Dermis microvascular lymphatic vessel endothelial cell (primary cell): ENCODE measurements around the gene HOTAIR. TPM values are rescaled to one million over a fixed set of nuclear protein-coding genes. Genes with fewer than 3 reads are reported as not detected.

Experiments
- DNase-seq, 2 donors: peaks; one replicate each; pipeline versions ENCODE4 v3.0.0 to v3.0.0-alpha.2; 2010; ENCODE audit warnings: low read depth in 2 of 2
- total RNA-seq: library from RNA; depleted of rRNA; stranded (reverse); fragments of >200 nt; gene quantifications from 2 replicates; pipeline ENCODE4 v1.2.1, GENCODE V29; 2014

HOTAIR gene
- total RNA-seq, 1 donor from 2014 or later: not detected

DNA sequence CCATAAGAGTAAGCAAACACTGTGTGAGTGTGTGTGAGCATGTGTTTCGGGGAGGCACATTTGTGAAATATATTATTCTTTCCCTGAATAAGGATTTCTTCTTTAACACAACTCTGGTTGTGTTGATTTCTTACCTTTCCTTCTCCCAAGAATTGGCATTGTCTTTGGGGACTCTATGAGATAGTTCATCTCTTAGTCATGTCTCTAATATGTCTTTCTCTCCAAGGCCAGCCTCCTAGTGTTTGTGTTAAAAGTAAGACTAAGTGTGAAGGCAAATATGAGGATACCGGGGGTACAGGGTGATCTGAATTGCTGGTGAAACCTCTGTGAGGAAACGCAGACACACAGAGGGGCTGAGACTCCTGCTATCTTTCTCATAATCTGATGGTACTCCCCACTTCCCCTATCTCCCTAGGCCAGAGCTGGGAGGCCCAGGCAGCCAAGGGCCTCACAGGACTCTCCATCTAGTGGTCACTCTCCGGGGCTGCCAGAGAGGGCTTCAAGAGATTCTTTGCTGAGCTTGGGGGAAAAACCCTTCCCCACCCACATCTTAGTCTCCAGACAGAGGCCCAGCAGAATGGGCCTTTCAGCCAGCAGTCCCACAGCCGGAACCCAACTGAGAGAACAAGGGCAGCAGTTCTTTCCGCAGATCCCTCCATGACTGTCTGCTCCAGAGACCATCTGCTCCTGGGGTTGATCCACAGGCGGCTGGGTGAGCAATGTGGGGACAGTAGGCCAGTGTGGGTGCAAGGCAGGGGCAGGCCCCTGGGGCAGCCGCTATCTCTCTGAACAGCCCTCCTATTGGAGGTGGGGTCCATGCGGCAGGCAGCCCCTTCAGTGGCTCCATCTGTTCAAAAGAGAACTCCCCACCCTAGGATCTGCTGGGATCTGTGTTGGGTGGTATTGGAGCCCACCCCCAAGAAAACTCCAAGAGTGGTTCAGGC, 25.8 kb downstream of the HOTAIR start:
- DNase-seq: no peak

GRCh38 chr12:53947743-53948142, 27.0 kb downstream of the HOTAIR start:
- no peak for DNase-seq

DNA sequence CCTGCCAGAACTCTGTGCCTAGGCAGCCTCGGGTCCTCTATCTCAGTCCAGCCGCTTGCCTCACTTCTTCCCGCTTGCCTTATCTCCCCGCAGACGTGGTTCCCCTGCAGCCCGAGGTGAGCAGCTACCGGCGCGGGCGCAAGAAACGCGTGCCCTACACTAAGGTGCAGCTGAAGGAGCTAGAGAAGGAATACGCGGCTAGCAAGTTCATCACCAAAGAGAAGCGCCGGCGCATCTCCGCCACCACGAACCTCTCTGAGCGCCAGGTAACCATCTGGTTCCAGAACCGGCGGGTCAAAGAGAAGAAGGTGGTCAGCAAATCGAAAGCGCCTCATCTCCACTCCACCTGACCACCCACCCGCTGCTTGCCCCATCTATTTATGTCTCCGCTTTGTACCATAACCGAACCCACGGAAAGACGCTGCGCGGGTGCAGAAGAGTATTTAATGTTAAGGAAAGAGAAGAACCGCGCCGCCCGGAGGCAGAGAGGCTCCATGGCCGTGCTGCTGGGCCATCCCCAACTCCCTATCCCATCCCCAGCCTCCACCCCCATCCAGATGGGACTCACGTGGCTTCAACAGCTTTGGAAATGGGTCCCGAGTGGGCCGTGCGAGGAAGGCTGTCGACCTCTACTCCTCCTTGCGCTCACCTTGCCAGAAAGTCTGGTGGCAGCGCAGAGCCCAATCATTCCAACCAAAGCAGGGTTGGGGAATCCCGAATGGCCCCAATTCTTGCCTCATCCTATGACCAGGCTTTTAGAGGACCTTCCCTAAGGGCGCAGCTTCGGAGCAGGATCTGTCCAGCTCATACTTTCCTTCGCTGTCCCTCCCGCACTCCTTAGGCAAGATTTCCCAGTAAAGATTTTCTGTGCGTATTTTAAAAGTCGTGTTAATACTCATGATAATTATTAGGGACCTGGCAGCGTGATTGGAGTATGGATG, 29.6 kb downstream of the HOTAIR start:
- no peak for DNase-seq

- no peak for DNase-seq
These were observed 30.5 kb downstream of the HOTAIR start for GRCh38 chr12:53944209-53944608.

DNA sequence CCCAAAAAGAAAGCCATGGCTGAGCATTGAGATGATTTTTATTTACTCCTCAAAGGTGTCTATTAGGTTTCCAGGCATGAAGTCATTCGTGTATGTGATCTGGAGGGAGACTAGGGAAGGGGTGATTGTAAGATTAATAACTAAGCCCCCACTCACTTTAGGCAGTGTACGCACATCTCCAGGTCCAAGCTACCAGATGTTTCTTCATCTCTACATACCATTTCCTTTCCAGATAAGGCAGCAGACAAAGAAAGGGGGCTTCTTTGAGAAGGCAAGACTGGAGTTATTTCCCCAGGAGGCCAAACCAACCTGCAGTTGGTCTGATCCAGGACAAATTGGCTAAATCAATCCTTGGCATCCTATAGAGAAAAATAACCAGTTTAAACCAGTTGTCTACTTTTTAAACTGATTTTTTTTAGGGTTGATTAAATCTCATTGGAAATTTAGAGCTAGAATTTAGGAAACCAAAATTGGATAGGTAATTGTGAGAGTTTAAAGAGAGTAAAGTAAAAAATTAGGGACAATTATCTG, 32.2 kb downstream of the HOTAIR start:
- no peak for DNase-seq

GRCh38 chr12:53941750-53942149, 33.0 kb downstream of the HOTAIR start:
- DNase-seq: no peak

- no peak for DNase-seq
These were observed 33.6 kb downstream of the HOTAIR start for GRCh38 chr12:53941187-53941586.

DNA sequence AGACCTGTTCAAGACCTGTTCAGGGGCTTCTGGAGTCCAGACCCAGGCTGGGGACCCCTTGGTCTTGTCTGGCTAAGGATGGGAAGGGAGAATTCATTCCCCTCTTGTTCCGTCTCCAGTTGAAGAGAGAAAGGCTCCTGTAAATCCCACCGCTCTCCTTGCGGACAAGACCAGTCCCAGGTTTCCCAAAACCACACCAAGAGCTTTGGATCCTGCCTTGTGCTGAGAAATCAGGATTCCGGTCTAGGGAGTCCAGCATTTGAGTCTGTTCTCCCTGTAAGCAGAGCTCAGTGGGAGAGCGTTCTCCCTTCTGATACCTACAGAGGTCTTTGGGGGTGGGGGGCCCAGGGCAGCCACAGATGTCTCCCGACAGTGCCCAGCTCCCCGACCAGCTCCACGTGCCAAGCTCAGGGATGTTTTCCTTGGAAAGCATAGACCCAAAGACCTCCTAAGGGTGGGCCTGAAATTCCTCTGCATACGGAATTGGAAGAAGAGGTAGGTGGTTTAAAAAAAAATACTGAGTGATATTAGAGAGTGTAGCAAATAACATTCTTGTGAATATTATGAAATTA, 34.2 kb downstream of the HOTAIR start:
- no peak for DNase-seq

DNA sequence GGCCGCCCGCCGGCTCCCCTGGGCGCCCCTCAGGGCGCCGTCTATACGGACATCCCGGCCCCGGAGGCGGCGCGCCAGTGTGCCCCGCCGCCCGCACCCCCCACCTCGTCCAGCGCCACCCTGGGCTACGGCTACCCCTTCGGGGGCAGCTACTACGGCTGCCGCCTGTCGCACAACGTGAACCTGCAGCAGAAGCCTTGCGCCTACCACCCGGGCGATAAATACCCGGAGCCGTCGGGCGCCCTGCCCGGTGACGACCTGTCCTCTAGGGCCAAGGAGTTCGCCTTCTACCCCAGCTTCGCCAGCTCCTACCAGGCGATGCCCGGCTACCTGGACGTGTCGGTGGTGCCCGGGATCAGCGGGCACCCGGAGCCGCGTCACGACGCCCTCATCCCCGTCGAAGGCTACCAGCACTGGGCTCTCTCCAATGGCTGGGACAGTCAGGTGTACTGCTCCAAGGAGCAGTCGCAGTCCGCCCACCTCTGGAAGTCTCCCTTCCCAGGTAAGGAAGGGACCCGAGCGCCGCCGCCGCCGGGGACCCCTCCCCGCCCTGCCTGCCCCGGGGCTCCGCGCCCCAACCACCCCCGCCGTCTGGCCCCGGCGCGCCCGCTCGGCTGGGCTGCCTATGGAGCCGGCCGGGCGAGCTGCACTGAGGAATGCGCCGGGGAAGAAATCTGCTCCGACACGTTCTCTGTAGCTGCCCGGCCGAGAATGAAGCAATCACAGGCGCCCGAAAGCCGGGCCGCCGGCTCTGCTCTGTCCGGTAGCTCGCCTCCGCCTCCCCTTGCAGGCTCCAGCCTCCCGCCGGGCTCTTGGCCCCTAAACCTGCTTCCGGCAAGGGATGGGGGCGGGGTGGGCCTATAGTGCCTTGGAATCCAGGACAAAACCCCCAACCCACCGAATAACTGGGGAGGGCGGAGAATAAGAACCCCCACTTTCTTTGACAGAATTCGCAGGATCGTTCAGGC, 35.3 kb downstream of the HOTAIR start:
- DNase-seq: no peak

GRCh38 chr12:53938326-53939140, 36.2 kb downstream of the HOTAIR start, which contains the start of gene HOXC13:
Gene HOXC13, plus strand, starts transcription at chr12:53938831. Its CDS starts 76 bp downstream, at chr12:53938907.
- no peak for DNase-seq

DNA sequence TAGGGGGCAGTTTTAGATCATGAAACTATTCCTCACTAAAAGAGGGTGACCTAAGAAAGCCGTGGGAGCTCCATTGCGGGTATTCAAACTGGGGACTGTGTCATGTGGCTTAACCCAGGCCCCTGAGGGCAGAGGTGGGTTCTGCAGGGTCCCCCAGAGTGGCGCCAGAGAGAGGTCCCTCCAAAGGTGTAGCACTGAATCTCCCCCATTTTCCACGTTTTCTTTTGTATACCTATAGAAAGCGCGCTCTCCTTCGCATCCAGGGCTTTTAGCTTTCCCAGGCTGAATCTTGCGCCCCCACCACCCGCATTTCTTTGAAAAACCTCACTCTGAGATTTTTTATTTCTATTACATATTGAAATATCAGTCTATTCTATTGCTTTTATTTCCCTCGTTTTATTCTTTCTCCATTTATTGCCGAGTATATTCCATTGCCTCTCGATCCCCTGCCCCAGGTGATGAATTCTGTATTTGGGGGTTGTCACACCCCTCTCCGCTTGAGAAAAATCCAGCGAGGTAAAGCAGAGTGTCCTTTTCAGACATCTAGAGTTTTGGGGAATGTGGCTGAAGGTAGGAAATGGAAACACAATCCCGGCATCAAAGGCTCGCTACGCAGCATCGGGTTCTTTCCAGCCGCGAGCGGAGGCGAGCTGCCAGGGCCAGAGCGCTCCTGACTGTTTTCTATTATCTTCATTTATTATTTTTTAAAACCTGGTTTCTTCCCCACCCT, 37.0 kb downstream of the HOTAIR start:
- DNase-seq: no peak

GRCh38 chr12:53937099-53937498, 37.7 kb downstream of the HOTAIR start:
- no peak for DNase-seq

DNA sequence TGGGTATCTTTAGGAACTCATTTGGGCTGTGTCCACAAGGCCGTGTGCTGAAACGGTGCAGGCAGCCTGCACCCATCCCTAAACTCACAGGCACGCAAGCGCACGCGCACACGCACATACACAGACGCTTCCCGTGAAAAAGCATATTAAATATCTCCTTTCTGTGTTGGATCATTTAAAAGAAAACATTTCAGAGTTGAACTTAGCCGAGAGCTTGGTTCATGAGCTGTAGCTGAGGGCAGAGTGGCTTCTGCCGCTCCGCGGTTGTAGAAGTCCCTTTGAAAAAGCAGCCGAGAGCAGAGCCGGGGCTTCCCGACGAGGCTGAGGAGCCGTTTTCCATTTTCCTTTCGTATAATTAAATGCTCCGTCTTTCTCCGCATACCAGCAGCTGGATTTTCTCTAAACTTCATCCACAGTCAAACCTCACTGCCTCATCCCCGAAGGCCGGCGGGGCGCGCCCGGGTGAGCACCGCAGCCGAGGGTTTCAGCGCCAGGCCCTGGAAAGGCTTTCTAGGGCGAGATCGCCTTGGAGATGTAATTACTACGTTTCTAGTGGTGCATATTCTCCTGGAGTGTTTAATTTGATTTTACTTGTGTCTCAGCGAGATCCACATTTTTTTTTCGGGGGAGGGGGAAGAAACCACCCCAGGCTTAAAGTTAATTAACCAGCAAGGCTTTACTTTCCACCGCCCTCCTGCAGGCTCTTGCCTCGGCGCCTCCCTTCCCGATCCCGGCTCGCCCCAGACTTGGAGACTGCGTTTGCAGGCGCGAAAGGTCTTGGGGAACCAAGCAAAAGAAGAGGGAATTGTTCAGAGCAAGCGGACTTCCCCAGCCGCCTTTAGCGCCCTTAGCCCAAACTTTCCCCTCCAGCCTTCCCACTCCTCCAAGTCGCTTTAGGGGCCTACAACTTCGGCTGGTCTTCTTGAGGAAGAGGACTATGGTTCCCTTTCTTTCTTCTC, 39.1 kb downstream of the HOTAIR start:
- no peak for DNase-seq

- DNase-seq: no peak
These were observed 41.8 kb downstream of the HOTAIR start for GRCh38 chr12:53932915-53933314.

GRCh38 chr12:53931844-53932581, 42.7 kb downstream of the HOTAIR start:
- DNase-seq: no peak

DNA sequence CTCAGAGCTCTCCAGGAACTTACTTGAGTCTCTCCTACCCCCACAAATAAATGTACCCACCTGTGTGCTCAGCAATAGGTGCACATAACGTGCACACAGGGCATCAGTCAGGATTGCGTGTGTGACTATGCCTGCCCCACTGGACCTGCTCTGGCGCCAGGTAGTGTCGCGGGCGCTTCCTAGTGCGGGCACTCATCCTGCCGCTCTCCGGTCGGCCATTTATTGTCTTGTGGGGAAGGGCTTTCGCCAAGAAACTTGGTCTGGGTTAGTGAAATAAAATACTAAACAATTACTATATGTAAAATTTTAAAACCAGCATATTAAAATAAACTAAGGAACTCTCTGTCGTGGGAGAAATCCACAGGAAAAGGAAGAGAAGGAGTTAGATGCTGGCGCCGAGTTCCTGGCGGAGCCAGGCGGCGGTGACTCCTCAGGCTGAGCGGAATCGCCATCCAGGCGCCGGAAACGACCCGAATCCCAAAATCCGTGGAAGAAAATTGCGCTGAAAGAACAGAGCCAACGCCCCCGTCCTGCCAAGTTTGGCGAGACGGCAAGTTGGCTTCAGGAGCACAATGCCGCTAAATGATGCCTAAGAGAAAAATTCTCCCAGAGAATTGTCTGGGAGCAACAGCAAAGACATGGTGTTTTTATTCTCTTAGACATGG, 44.0 kb downstream of the HOTAIR start:
- no peak for DNase-seq
